IMR-90 (cell line): ENCODE measurements around the gene HEPH. TPM values are rescaled to one million over a fixed set of nuclear protein-coding genes. Genes with fewer than 3 reads are reported as not detected.

ENCODE experiments used
- ATAC-seq: fragments of 200-7000 bp; cut with Tn5 transposase; 2 replicates; pipeline ENCODE4 v1.9.1; 2020; ENCODE audit warnings: low read depth, mild to moderate bottlenecking, moderate library complexity
- BruUV-seq: library from RNA; stranded (reverse); fragments of 400-500 nt; replicated peaks from 2 replicates; lab custom pipeline; 2021; lab: Mats Ljungman, UMichigan
- CTCF ChIA-PET: fragments of 300-600 bp; formaldehyde crosslinking; extraction: SDS; loops from one replicate; lab custom pipeline; 2021; ENCODE audit warnings: antibody characterized with exemption; lab: Yijun Ruan, JAX
- POLR2A ChIA-PET: fragments of 300-600 bp; sonication (Branson Sonifier 250); formaldehyde crosslinking; loops from one replicate; lab custom pipeline; 2022; ENCODE audit warnings: antibody characterized with exemption; ENCODE audit not compliant: unreplicated experiment; lab: Charles Lee
- DNase-seq: peaks from one replicate; pipeline ENCODE4 v3.0.0; 2013
- H2AFZ ChIP-seq: replicated peaks from 2 replicates; pipeline ENCODE3; 2013; ENCODE audit warnings: low read length, mild to moderate bottlenecking; ENCODE audit not compliant: poor library complexity
- H2AK5ac ChIP-seq: 2 replicates; pipeline ENCODE4 v1.6.1; 2013; ENCODE audit warnings: low read depth, low read length, inconsistent platforms
- H2AK9ac ChIP-seq: replicated peaks from 2 replicates; pipeline ENCODE3; 2013; ENCODE audit warnings: mild to moderate bottlenecking, low read depth, low read length, moderate library complexity; ENCODE audit not compliant: poor library complexity
- H2BK120ac ChIP-seq: 2 replicates; pipeline ENCODE4 v1.6.1; 2013; ENCODE audit warnings: low read depth, low read length, inconsistent platforms
- H2BK15ac ChIP-seq: 3 replicates; pipeline ENCODE4 v1.6.1; 2013; ENCODE audit warnings: low read depth, low read length, inconsistent platforms
- H2BK20ac ChIP-seq: 2 replicates; pipeline ENCODE4 v1.6.1; 2013; ENCODE audit warnings: low read depth, mild to moderate bottlenecking, inconsistent platforms, low read length, moderate library complexity
- H2BK5ac ChIP-seq: 2 replicates; pipeline ENCODE4 v1.6.1; 2013; ENCODE audit warnings: mild to moderate bottlenecking, low read depth, low read length, inconsistent platforms; ENCODE audit not compliant: poor library complexity, severe bottlenecking
- H3K14ac ChIP-seq: replicated peaks from 2 replicates; pipeline ENCODE4 v1.6.1; 2013; ENCODE audit warnings: low read depth, low read length, inconsistent platforms
- H3K18ac ChIP-seq: 2 replicates; pipeline ENCODE4 v1.6.1; 2013; ENCODE audit warnings: low read depth, low read length, control low read depth
- H3K23ac ChIP-seq: 2 replicates; pipeline ENCODE4 v1.6.1; 2013; ENCODE audit warnings: low read depth, low read length, inconsistent platforms
- H3K27ac ChIP-seq: 2 replicates; pipeline ENCODE4 v1.5.1; 2013; ENCODE audit warnings: mild to moderate bottlenecking, control low read depth, low read length; ENCODE audit not compliant: insufficient read depth
- H3K27me3 ChIP-seq: 2 replicates; pipeline ENCODE4 v1.6.1; 2013; ENCODE audit warnings: low read length; ENCODE audit not compliant: control insufficient read depth, insufficient read depth
- H3K36me3 ChIP-seq: 2 replicates; pipeline ENCODE4 v1.6.1; 2013; ENCODE audit warnings: low read length, mixed read lengths; ENCODE audit not compliant: control insufficient read depth, insufficient read depth
- H3K4ac ChIP-seq: 2 replicates; pipeline ENCODE4 v1.6.1; 2013; ENCODE audit warnings: low read depth, low read length, inconsistent platforms
- H3K4me1 ChIP-seq: 2 replicates; pipeline ENCODE4 v1.6.1; 2013; ENCODE audit warnings: low read length, mixed read lengths; ENCODE audit not compliant: control insufficient read depth, insufficient read depth
- H3K4me2 ChIP-seq: 2 replicates; pipeline ENCODE4 v1.6.1; 2013; ENCODE audit warnings: low read depth, mild to moderate bottlenecking, control low read depth, low read length, moderate library complexity
- H3K4me3 ChIP-seq: 2 replicates; pipeline ENCODE4 v1.5.1; 2013; ENCODE audit warnings: low read depth, mild to moderate bottlenecking, control low read depth, low read length, moderate library complexity; ENCODE audit not compliant: insufficient read depth
- H3K56ac ChIP-seq: 2 replicates; pipeline ENCODE4 v1.6.1; 2013; ENCODE audit warnings: low read length, inconsistent platforms; ENCODE audit not compliant: insufficient read depth; ENCODE audit errors: extremely low read depth
- H3K79me1 ChIP-seq, 2 experiments: 2 replicates each; pipeline ENCODE4 v1.6.1; 2013; ENCODE audit warnings: low read length in 2 of 2, inconsistent platforms in 1 of 2, low read depth in 1 of 2
- H3K9ac ChIP-seq: 2 replicates; pipeline ENCODE4 v1.6.1; 2013; ENCODE audit warnings: low read depth, low read length, control low read depth
- H3K9me1 ChIP-seq: 2 replicates; pipeline ENCODE4 v1.6.1; 2013; ENCODE audit warnings: low read length, inconsistent platforms; ENCODE audit not compliant: insufficient read depth
- H3K9me3 ChIP-seq: 2 replicates; pipeline ENCODE4 v1.6.1; 2013; ENCODE audit warnings: low read length; ENCODE audit not compliant: control insufficient read depth, insufficient read depth
- H4K20me1 ChIP-seq: 2 replicates; pipeline ENCODE4 v1.6.1; 2013; ENCODE audit warnings: low read length, inconsistent platforms; ENCODE audit not compliant: insufficient read depth
- H4K5ac ChIP-seq: 2 replicates; pipeline ENCODE4 v1.6.1; 2013; ENCODE audit warnings: mild to moderate bottlenecking, low read depth, low read length, control low read depth
- H4K8ac ChIP-seq, 2 experiments: 2 replicates each; pipeline ENCODE4 v1.6.1; 2013; ENCODE audit warnings: low read depth in 2 of 2, low read length in 2 of 2, control low read depth in 1 of 2, inconsistent platforms in 1 of 2
- H4K91ac ChIP-seq: 2 replicates; pipeline ENCODE4 v1.6.1; 2013; ENCODE audit warnings: low read depth, low read length, inconsistent platforms; ENCODE audit not compliant: insufficient read depth
- CHD1 ChIP-seq: IDR thresholded peaks from 2 replicates; pipeline ENCODE4 v1.6.1; 2012; ENCODE audit warnings: low read depth, low read length, improper control_type of control experiment
- MAFK ChIP-seq: IDR thresholded peaks from 2 replicates; pipeline ENCODE4 v1.6.1; 2012; ENCODE audit warnings: low read depth, low read length, improper control_type of control experiment
- NFE2L2 ChIP-seq: fragments of 150-350 bp; IDR thresholded peaks from 2 replicates; pipeline ENCODE4 v1.6.1; 2016; ENCODE audit warnings: low read depth, mild to moderate bottlenecking, low read length
- WGBS, 2 experiments: methylation state at CpG; one replicate each; pipeline versions ENCODE4 v1.1.5 to v1.1.7; 2013; ENCODE audit warnings: missing lambda C conversion rate in 2 of 2; ENCODE audit not compliant: insufficient read length in 1 of 2; ENCODE audit errors: extremely low coverage in 2 of 2; 5-methylcytosine and 5-hydroxymethylcytosine counted together
- dilution Hi-C: fragments of 300-500 bp; cut with HindIII; formaldehyde crosslinking; loops from one replicate; pipeline ENCODE4 v1.14.3; 2018; ENCODE audit warnings: low sequenced_read_pairs; ENCODE audit not compliant: unreplicated experiment
- in situ Hi-C: fragments of 300-500 bp; cut with MboI; formaldehyde crosslinking; loops from 3 replicates; pipeline ENCODE4 v1.14.3; 2019; ENCODE audit warnings: low sequenced_read_pairs, inconsistent platforms, mixed read lengths
- intact Hi-C: fragments of 100-400 bp; cut with micrococcal nuclease; formaldehyde crosslinking; loops from 2 replicates; pipeline ENCODE4 v1.10.0; 2022
- polyA plus RNA-seq, 3 experiments: library from polyadenylated mRNA; depleted of rRNA; stranded (reverse); fragments of >200 nt; gene quantifications; 2 replicates each; pipeline ENCODE4 v1.2.3, GENCODE V29; 2012; ENCODE audit warnings: low replicate concordance in 1 of 3
- total RNA-seq: library from RNA; depleted of rRNA; stranded (reverse); fragments of >200 nt; gene quantifications from 2 replicates; pipeline ENCODE4 v1.2.3, GENCODE V29; 2012

The HEPH gene
- total and polyA plus RNA-seq, 2 of the 4 experiments (the other 2 are of a cell fraction) = 23.5 to 29.5 TPM

DNA sequence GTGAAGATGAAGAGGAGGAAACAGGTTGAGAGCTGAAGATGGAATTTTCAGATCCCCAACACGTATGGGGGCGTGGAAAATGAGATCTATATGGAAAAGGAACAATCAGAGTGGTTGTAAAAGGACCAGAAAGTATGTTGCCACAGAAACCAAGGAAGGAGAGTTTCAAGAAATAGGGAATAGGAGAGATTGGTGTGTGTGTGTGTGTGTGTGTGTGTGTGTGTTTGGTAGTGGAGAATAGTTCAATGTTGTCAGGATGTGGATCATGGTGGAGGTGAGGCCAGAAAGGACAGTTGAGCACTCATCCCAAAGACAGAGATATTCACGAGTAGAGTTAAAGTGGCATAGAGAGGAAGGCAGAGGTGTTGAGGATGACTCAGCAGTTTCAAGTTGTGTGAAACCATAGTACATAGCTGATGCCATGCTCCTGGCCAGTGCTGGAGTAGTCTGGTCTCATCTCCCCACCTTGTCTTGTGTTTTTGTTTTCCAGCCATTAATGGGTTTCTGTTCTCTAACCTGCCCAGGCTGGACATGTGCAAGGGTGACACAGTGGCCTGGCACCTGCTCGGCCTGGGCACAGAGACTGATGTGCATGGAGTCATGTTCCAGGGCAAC lies 36.1 kb downstream of the HEPH start:
- H3K14ac ChIP-seq = no peak overlapping the region
- ATAC-seq = no peak
- no peak overlapping the region for H3K23ac ChIP-seq
- DNase-seq = no peak
- in situ Hi-C loops (no loop called here), dilution Hi-C loops (no loop called here), intact Hi-C loops (loop anchor here (2.0 kb wide), 1 partner anchor 529 kb away; no protein-coding TSS in a partner anchor)
- H2BK5ac ChIP-seq = no peak overlapping the region
- H3K9ac ChIP-seq = no peak overlapping the region
- H2AFZ ChIP-seq = peak overlapping the region; percentile 32
- H2BK20ac ChIP-seq = no peak overlapping the region
- no peak overlapping the region for H2AK5ac ChIP-seq
- BruUV-seq = no TSS peak
- H3K4me2 ChIP-seq = no peak overlapping the region
- no peaks in the 10 kb centered on the region for H3K27me3 ChIP-seq
- H3K56ac ChIP-seq = no peak overlapping the region
- H3K9me3 ChIP-seq = no peaks in the 10 kb centered on the region
- no peak overlapping the region for H3K27ac ChIP-seq
- no peaks in the 10 kb centered on the region for H3K9me1 ChIP-seq
- TF ChIP-seq CHD1 (no peak), MAFK (peak; percentile 58), NFE2L2 (peak; percentile 96)
- no peak overlapping the region for H3K4me3 ChIP-seq
- no peak overlapping the region for H4K91ac ChIP-seq
- H3K79me1 ChIP-seq = no peaks in the 10 kb centered on the region
- H3K18ac ChIP-seq = no peak overlapping the region
- H2BK15ac ChIP-seq = no peak overlapping the region
- ChIA-PET CTCF (interaction anchor here (2.7 kb wide), 1 partner anchor 529 kb away, joined by 11 read pairs; no protein-coding TSS in a partner anchor), POLR2A (no interaction called here)
- H4K5ac ChIP-seq = no peak overlapping the region
- H2BK120ac ChIP-seq = no peak overlapping the region
- peak overlapping the region; percentile 55 for H2AK9ac ChIP-seq
- H4K8ac ChIP-seq = no peak overlapping the region
- H3K4ac ChIP-seq = no peak overlapping the region
- no peaks in the 10 kb centered on the region for H4K20me1 ChIP-seq
- no peaks in the 10 kb centered on the region for H3K36me3 ChIP-seq
- WGBS, 2 experiments = 33% methylated on average over 1 of the region's 4 CpGs; no CpG with 5 or more reads in 1 of the 2 experiments
- H3K4me1 ChIP-seq = no peaks in the 10 kb centered on the region
